Thoracic aorta (tissue), 2 donors: ENCODE results near the gene ASGR2. TPM values are rescaled to one million over a fixed set of nuclear protein-coding genes. Genes with fewer than 3 reads are reported as not detected.

Experiments
- ATAC-seq: fragments of 150-250 bp; one replicate; pipeline ENCODE4 v1.8.0; 2017; ENCODE audit warnings: low read depth; ENCODE audit not compliant: insufficient number of reproducible peaks, low FRiP score
- DNase-seq: peaks from one replicate; pipeline ENCODE4 v3.0.0-alpha.2; 2020; ENCODE audit warnings: low spot score
- H3K27ac ChIP-seq, 2 donors: fragments of 200-600 bp; sonication (generic); 1 replicate in 1 of 2; 2 replicates in 1 of 2; pipeline ENCODE4 v1.5.1; 2016; ENCODE audit warnings: mild to moderate bottlenecking in 2 of 2, moderate library complexity in 2 of 2
- H3K27me3 ChIP-seq: fragments of 200-600 bp; sonication (generic); replicated peaks from 2 replicates; pipeline ENCODE4 v1.6.0; 2016; ENCODE audit warnings: mild to moderate bottlenecking; ENCODE audit not compliant: insufficient read depth
- H3K36me3 ChIP-seq: fragments of 200-600 bp; sonication (generic); one replicate; pipeline ENCODE4 v1.5.1; 2016
- H3K4me1 ChIP-seq, 2 donors: fragments of 200-600 bp; sonication (generic); 1 replicate in 1 of 2; 2 replicates in 1 of 2; pipeline versions ENCODE4 v1.5.1 to v1.6.0; 2016; ENCODE audit warnings: low read depth in 2 of 2, mild to moderate bottlenecking in 1 of 2; ENCODE audit not compliant: control insufficient read depth in 1 of 2
- H3K4me3 ChIP-seq: fragments of 200-600 bp; sonication (generic); 2 replicates; pipeline ENCODE4 v1.5.1; 2016; ENCODE audit warnings: mild to moderate bottlenecking
- H3K9me3 ChIP-seq: fragments of 200-600 bp; sonication (generic); 2 replicates; pipeline ENCODE4 v1.5.1; 2016
- CTCF ChIP-seq: fragments of 200-600 bp; sonication (generic); IDR thresholded peaks from one replicate; pipeline ENCODE4 v1.5.1; 2019; ENCODE audit warnings: antibody characterized with exemption
- total RNA-seq, 2 donors: library from RNA; depleted of rRNA; stranded (reverse); fragments of >200 nt; gene quantifications; one replicate each; pipeline versions ENCODE4 v1.1.0 to v1.2.3, GENCODE V29; 2016

Gene ASGR2
- total RNA-seq, 2 donors from 2014 or later: 1.4 to 8.1 TPM

DNA sequence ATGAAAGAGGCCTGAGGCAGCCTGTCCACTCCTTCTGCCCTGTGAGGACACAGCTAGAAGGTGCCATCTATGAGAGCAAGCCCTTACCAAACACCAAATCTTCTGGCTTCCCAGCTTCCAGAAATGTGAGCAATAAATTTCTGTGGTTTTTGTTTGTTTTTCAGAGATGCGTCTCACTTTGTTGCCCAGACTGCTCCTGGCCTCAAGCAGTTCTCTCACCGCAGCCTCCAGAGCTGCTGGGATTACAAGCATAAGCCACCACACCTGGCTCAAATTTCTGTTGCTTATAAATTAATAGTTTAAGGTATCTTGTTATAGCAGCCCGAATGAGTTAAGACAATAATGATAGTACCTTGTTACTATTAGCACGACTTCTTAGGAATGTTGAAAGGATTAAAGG, 58.2 kb downstream of the ASGR2 start:
- H3K36me3 ChIP-seq: no peaks in the 10 kb centered on the region
- no peaks in the 10 kb centered on the region for H3K4me1 ChIP-seq
- H3K27ac ChIP-seq: no peak overlapping the region
- no peaks in the 10 kb centered on the region for H3K9me3 ChIP-seq
- no peak for TF ChIP-seq CTCF
- ATAC-seq (no peak), DNase-seq (no peak)
- no peak overlapping the region for H3K4me3 ChIP-seq
- H3K27me3 ChIP-seq: no peaks in the 10 kb centered on the region

Other genes with a start within 250 kb of the ASGR2 start
- not detected for gene ALOX12, start 118.8 kb downstream of the ASGR2 start, total RNA-seq
- 100 to 1,000 TPM in 1 of 2 donors, 10 to 100 TPM in 1; 99.5 to 164 TPM for gene RNASEK, start 102.2 kb downstream of the ASGR2 start, total RNA-seq
- 1 to 10 TPM in 1 of 2 donors, under 1 TPM in 1; 0.95 to 5.7 TPM for gene BCL6B, start 91.8 kb downstream of the ASGR2 start, total RNA-seq
- under 1 TPM in 1 of 2 donors, not detected in 1; 0.56 TPM for gene SLC16A13, start 78.8 kb downstream of the ASGR2 start, total RNA-seq
- gene SLC16A11, start 70.7 kb downstream of the ASGR2 start, total RNA-seq: under 1 TPM in 1 of 2 donors, not detected in 1; 0.27 TPM
- gene CLEC10A, start 34.6 kb downstream of the ASGR2 start, total RNA-seq: 1 to 10 TPM; 3.2 to 5.8 TPM
- 1 to 10 TPM; 1.9 to 5.4 TPM for gene ASGR1, start 64.5 kb upstream of the ASGR2 start, total RNA-seq
- gene DLG4, start 105.0 kb upstream of the ASGR2 start, total RNA-seq: 10 to 100 TPM; 14.0 to 14.8 TPM
- 100 to 1,000 TPM; 369 to 471 TPM for gene ACADVL, start 105.1 kb upstream of the ASGR2 start, total RNA-seq
- gene DVL2, start 119.7 kb upstream of the ASGR2 start, total RNA-seq: 10 to 100 TPM; 52.8 to 68.5 TPM
- 10 to 100 TPM; 25.1 to 44.7 TPM for gene PHF23, start 124.6 kb upstream of the ASGR2 start, total RNA-seq
- 100 to 1,000 TPM; 187 to 446 TPM for gene GABARAP, start 127.6 kb upstream of the ASGR2 start, total RNA-seq
- 10 to 100 TPM; 51.3 to 51.7 TPM for gene CTDNEP1, start 136.9 kb upstream of the ASGR2 start, total RNA-seq
- gene ELP5, start 137.4 kb upstream of the ASGR2 start, total RNA-seq: 10 to 100 TPM; 15.8 to 19.0 TPM
- under 1 TPM in 1 of 2 donors, not detected in 1; 0.41 TPM for gene CLDN7, start 147.7 kb upstream of the ASGR2 start, total RNA-seq
- 1 to 10 TPM; 1.2 to 7.7 TPM for gene SLC2A4, start 166.9 kb upstream of the ASGR2 start, total RNA-seq
- not detected for gene YBX2, start 179.8 kb upstream of the ASGR2 start, total RNA-seq
- 100 to 1,000 TPM; 118 to 130 TPM for gene EIF5A, start 192.8 kb upstream of the ASGR2 start, total RNA-seq
- gene GPS2, start 200.5 kb upstream of the ASGR2 start, total RNA-seq: 10 to 100 TPM; 66.5 to 100.0 TPM
- 10 to 100 TPM; 24.4 to 45.3 TPM for gene NEURL4, start 214.5 kb upstream of the ASGR2 start, total RNA-seq
- 1 to 10 TPM; 6.8 to 9.9 TPM for gene ACAP1, start 221.7 kb upstream of the ASGR2 start, total RNA-seq
- gene KCTD11, start 237.3 kb upstream of the ASGR2 start, total RNA-seq: 10 to 100 TPM; 13.3 to 20.2 TPM
- gene TMEM95, start 240.3 kb upstream of the ASGR2 start, total RNA-seq: not detected